Measurements from ENCODE around the gene CHML. TPM values are rescaled to one million over a fixed set of nuclear protein-coding genes. Genes with fewer than 3 reads are reported as not detected.

CHML gene
- total RNA-seq, 4 donors from 2014 or later, result 6.2 to 13.0 (median 9.4) TPM

DNA sequence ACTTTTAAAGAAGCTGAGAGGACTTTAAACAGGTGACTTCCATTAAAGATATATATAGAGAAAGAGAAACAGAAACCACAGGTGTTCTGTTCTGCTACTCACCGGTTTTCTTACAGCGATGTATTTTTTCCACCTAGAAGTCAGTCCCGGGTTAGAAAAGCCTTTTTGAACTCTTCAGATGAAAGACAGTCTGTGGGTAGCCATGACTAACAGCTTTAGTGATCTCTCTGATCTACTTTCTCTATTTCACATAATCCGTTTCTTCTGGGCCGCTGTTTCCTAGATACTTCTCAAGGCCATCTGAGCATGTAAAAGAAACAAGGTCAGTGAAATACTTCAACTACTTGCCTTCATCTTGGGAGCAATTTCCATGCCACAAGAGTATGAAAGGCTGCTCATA lies 37.0 kb upstream of the CHML start:
- no peak for TF ChIP-seq CTCF (IDR thresholded peaks at IDR 0.05; ENCODE audit: low read depth)

GRCh38 chr1:241675983-241676382 lies 35.8 kb upstream of the CHML start:
- TF ChIP-seq CTCF (IDR thresholded peaks at IDR 0.05; ENCODE audit: low read depth), result no peak

DNA sequence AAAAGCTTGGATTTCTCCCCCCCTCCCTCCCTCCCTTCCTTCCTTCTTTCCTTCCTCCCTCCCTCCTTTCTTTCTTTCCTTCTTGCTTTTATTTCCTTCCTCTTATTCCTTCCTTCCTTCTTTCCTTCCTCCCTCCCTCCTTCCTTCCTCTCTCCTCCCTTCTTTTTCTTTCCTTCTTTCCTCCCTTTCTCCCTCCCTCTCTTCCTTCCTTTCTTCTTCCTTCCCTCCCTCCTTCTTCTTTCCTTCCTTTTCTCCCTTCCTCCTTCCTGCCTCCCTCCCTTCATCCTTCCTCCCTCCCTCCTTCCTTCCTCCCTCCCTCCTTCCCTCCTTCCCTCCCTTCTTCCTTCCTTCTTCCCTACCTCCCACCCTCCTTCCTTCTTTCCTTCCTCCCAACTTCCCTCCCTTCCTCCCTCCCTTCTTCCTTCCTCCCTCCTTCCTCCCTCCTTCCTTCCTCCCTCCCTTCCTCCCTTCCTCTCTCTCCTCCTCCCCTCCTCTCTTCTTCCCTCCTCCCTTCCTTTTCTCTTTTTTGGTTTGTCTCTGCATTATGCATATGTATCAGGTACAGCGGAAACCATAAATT lies 34.7 kb upstream of the CHML start:
- TF ChIP-seq CTCF (IDR thresholded peaks at IDR 0.05; ENCODE audit: low read depth), result no peak

GRCh38 chr1:241672301-241672700 lies 32.1 kb upstream of the CHML start:
- TF ChIP-seq CTCF (IDR thresholded peaks at IDR 0.05; ENCODE audit: low read depth), result no peak

- TF ChIP-seq CTCF (IDR thresholded peaks at IDR 0.05; ENCODE audit: low read depth), result no peak
Observed at GRCh38 chr1:241666419-241666818, 26.2 kb upstream of the CHML start.

DNA sequence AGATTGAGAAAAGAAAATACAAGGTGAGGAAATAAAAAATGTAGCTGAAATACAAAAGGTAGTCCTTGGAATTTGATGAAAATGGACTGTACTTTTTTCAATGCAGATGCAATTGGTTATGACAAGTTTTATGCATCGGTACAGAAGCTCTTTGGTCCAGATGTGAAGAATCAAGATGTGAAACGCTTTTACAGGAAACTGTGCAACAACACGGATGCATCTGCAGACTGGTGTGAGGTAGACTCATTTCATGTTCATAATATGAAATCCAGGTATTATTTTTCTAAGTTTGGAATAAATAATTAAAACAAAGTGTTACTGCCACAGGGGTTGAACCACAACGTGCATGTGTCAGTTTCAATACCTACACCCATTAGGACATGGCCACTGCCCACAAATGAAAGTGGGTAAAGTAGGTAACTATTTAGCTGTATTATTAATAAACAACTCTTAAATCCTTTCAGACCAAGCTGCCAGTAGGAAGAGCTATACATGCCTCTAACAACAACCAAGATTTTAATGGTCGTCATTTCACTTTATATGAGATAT lies 20.3 kb upstream of the CHML start:
- TF ChIP-seq CTCF (IDR thresholded peaks at IDR 0.05; ENCODE audit: low read depth), result no peak

GRCh38 chr1:241658081-241658793 lies 18.1 kb upstream of the CHML start:
- no peak for TF ChIP-seq CTCF (IDR thresholded peaks at IDR 0.05; ENCODE audit: low read depth)
